HepG2 (cell line): ENCODE results near the gene SRCIN1. TPM values are rescaled to one million over a fixed set of nuclear protein-coding genes. Genes with fewer than 3 reads are reported as not detected.

Experiments used
- CEBPG ChIP-seq: IDR thresholded peaks from 2 replicates; pipeline ENCODE4 v1.6.1; 2016
- CHD2 ChIP-seq: IDR thresholded peaks from 2 replicates; pipeline ENCODE4 v1.6.1; 2011; ENCODE audit warnings: low read depth, low read length, improper control_type of control experiment
- EZH2 ChIP-seq: conservative IDR thresholded peaks from 2 replicates; pipeline ENCODE4 v1.6.1; 2012; ENCODE audit warnings: mild to moderate bottlenecking, low read depth, low read length, moderate library complexity
- FOXP4 ChIP-seq: sonication (generic); formaldehyde crosslinking; IDR thresholded peaks from 2 replicates; pipeline ENCODE4 v1.4.0; 2020; ENCODE audit warnings: missing genetic modification reagents
- HMGXB4 ChIP-seq, 2 experiments: sonication (generic) in 1 of 2; formaldehyde crosslinking in 1 of 2; IDR thresholded peaks; 2 replicates each; pipeline versions ENCODE4 v1.4.0 to v1.6.1; 2018 to 2020; ENCODE audit warnings: missing genetic modification reagents in 2 of 2, borderline replicate concordance in 1 of 2, low read depth in 1 of 2, mild to moderate bottlenecking in 1 of 2, missing biosample characterization in 1 of 2
- JDP2 ChIP-seq: sonication (generic); formaldehyde crosslinking; IDR thresholded peaks from 2 replicates; pipeline ENCODE4 v1.8.1; 2022; ENCODE audit warnings: missing genetic modification reagents, borderline replicate concordance
- KDM6A ChIP-seq: IDR thresholded peaks from 2 replicates; pipeline ENCODE4 v1.6.1; 2016; ENCODE audit warnings: low read depth
- KLF13 ChIP-seq: sonication (generic); formaldehyde crosslinking; IDR thresholded peaks from 2 replicates; pipeline ENCODE4 v1.4.0; 2020; ENCODE audit warnings: mild to moderate bottlenecking, missing genetic modification reagents
- MYC ChIP-seq: sonication (generic); formaldehyde crosslinking; IDR thresholded peaks from 2 replicates; pipeline ENCODE4 v1.9.0; 2021; ENCODE audit warnings: missing genetic modification reagents, borderline replicate concordance
- NRL ChIP-seq: sonication (generic); formaldehyde crosslinking; IDR thresholded peaks from 2 replicates; pipeline ENCODE4 v1.5.0; 2020; ENCODE audit warnings: missing genetic modification reagents, mild to moderate bottlenecking, moderate library complexity, borderline replicate concordance
- RARG ChIP-seq: sonication (generic); formaldehyde crosslinking; IDR thresholded peaks from 2 replicates; pipeline ENCODE4 v1.4.0; 2020; ENCODE audit warnings: low read depth, mild to moderate bottlenecking, missing genetic modification reagents
- SRSF1 ChIP-seq: fragments of 200-400 bp; formaldehyde crosslinking; optimal IDR thresholded peaks from 2 replicates; pipeline ENCODE3; 2017; ENCODE audit warnings: mild to moderate bottlenecking, low read depth, low read length, moderate library complexity
- ZEB1 ChIP-seq: IDR thresholded peaks from 2 replicates; pipeline ENCODE4 v1.6.1; 2012; ENCODE audit warnings: mild to moderate bottlenecking, low read depth, inconsistent platforms; ENCODE audit not compliant: insufficient replicate concordance
- ZFP1 ChIP-seq: IDR thresholded peaks from 2 replicates; pipeline ENCODE4 v1.6.1; 2016
- ZFP37 ChIP-seq: sonication (generic); formaldehyde crosslinking; IDR thresholded peaks from 2 replicates; pipeline ENCODE4 v1.4.0; 2020; ENCODE audit warnings: missing genetic modification reagents, borderline replicate concordance
- ZFP82 ChIP-seq: sonication (generic); formaldehyde crosslinking; IDR thresholded peaks from 2 replicates; pipeline ENCODE4 v1.5.1; 2020; ENCODE audit warnings: mild to moderate bottlenecking, missing genetic modification reagents, borderline replicate concordance
- ZMAT5 ChIP-seq: sonication (generic); formaldehyde crosslinking; IDR thresholded peaks from 2 replicates; pipeline ENCODE4 v1.5.0; 2020; ENCODE audit warnings: mild to moderate bottlenecking, low read depth, missing genetic modification reagents, borderline replicate concordance
- ZNF136 ChIP-seq: sonication (generic); formaldehyde crosslinking; IDR thresholded peaks from 2 replicates; pipeline ENCODE4 v1.8.1; 2022; ENCODE audit warnings: low read depth, mild to moderate bottlenecking, moderate library complexity, missing genetic modification reagents
- ZNF207 ChIP-seq: fragments of 450-650 bp; IDR thresholded peaks from 2 replicates; pipeline ENCODE4 v1.6.1; 2016; ENCODE audit warnings: antibody characterized with exemption, borderline replicate concordance
- ZNF232 ChIP-seq: sonication (generic); formaldehyde crosslinking; IDR thresholded peaks from 2 replicates; pipeline ENCODE4 v1.4.0; 2020; ENCODE audit warnings: missing genetic modification reagents, borderline replicate concordance
- ZNF24 ChIP-seq: fragments of 450-650 bp; IDR thresholded peaks from 2 replicates; pipeline ENCODE4 v1.6.1; 2017; ENCODE audit warnings: antibody characterized with exemption, mild to moderate bottlenecking
- ZNF282 ChIP-seq: fragments of 450-650 bp; IDR thresholded peaks from 2 replicates; pipeline ENCODE4 v1.6.1; 2018; ENCODE audit not compliant: partially characterized antibody
- ZNF451 ChIP-seq: sonication (generic); formaldehyde crosslinking; IDR thresholded peaks from 2 replicates; pipeline ENCODE4 v1.5.0; 2020; ENCODE audit warnings: mild to moderate bottlenecking, missing genetic modification reagents
- ZNF543 ChIP-seq: sonication (generic); formaldehyde crosslinking; IDR thresholded peaks from 2 replicates; pipeline ENCODE4 v1.4.0; 2020; ENCODE audit warnings: mild to moderate bottlenecking, missing genetic modification reagents
- ZNF777 ChIP-seq: sonication (generic); formaldehyde crosslinking; IDR thresholded peaks from 2 replicates; pipeline ENCODE4 v1.4.0; 2020; ENCODE audit warnings: missing genetic modification reagents
- ZNF788 ChIP-seq: sonication (generic); formaldehyde crosslinking; IDR thresholded peaks from 2 replicates; pipeline ENCODE4 v1.5.0; 2020; ENCODE audit warnings: mild to moderate bottlenecking, missing genetic modification reagents, borderline replicate concordance
- ZSCAN21 ChIP-seq: sonication (generic); formaldehyde crosslinking; IDR thresholded peaks from 2 replicates; pipeline ENCODE4 v1.8.0; 2022; ENCODE audit warnings: mild to moderate bottlenecking, missing genetic modification reagents, moderate library complexity, borderline replicate concordance
- polyA plus RNA-seq, 8 experiments: library from polyadenylated mRNA; depleted of rRNA in 3 of 8; stranded (reverse) in 7 of 8; unstranded in 1 of 8; fragments of >200 nt; fragmentation: Illumina TruSeq in 4 of 8; extraction: Trizol in 4 of 8; gene quantifications; 2 replicates each; pipeline versions ENCODE4 v1.2.1 to v1.2.3, GENCODE V29; 2011 to 2016; ENCODE audit warnings: low read depth in 4 of 8, missing spikeins in 1 of 8, mixed read lengths in 1 of 8; ENCODE audit not compliant: insufficient read depth in 1 of 8
- total RNA-seq, 5 experiments: library from RNA; depleted of rRNA; stranded (reverse); fragments of >200 nt; fragmentation: Illumina TruSeq; extraction: Trizol; gene quantifications; 2 replicates each; pipeline ENCODE4 v1.2.3, GENCODE V29; 2016; ENCODE audit warnings: low read depth in 1 of 5

SRCIN1 gene
- total and polyA plus RNA-seq, 2 of the 13 experiments (the other 11 are each of a cell fraction or from before 2014, with no cell fraction given) = 1.2 to 9.6 TPM

GRCh38 chr17:38601539-38602351 is 4.0 kb downstream of the SRCIN1 start (continued):
- TF ChIP-seq MYC (CRISPR knock-in tag) = no peak
- TF ChIP-seq ZSCAN21 (CRISPR knock-in tag) = peak; percentile 23; the same call in 1 of the 2 replicates
- TF ChIP-seq NRL = 0 out of 2 replicates have a peak, but pooled peaks have one; percentile 40
- TF ChIP-seq KLF13 (CRISPR knock-in tag) = no peak
- TF ChIP-seq KDM6A = no peak
- peak; percentile 56; the same call in 1 of the 2 replicates for TF ChIP-seq ZNF451 (CRISPR knock-in tag)
- peak; percentile 76; the same call in 1 of the 2 replicates for TF ChIP-seq ZNF788
- no peak for TF ChIP-seq ZEB1
- no peak for TF ChIP-seq JDP2 (CRISPR knock-in tag)
- TF ChIP-seq ZNF282 = no peak
- no peak for TF ChIP-seq SRSF1
- TF ChIP-seq EZH2 = no peak
- TF ChIP-seq CHD2 = no peak
- TF ChIP-seq HMGXB4 (CRISPR knock-in tag; IDR thresholded peaks at IDR 0.05; ENCODE audit: borderline replicate concordance in 1 of 2, low read depth in 1 of 2) = peak in 1 of 2 experiments; percentile 33; a peak in 1 of 4 replicates
- no peak for TF ChIP-seq ZNF543 (CRISPR knock-in tag)
- TF ChIP-seq ZMAT5 (CRISPR knock-in tag) = no peak
- no peak for TF ChIP-seq ZFP37
- TF ChIP-seq ZNF207 = no peak
- TF ChIP-seq RARG (CRISPR knock-in tag) = no peak
- TF ChIP-seq ZNF136 (CRISPR knock-in tag) = no peak
- TF ChIP-seq FOXP4 (CRISPR knock-in tag) = no peak; the same call in 1 of the 2 replicates
- no peak for TF ChIP-seq ZFP1 (CRISPR knock-in tag)
- TF ChIP-seq ZFP82 (CRISPR knock-in tag) = no peak
- TF ChIP-seq ZNF24 = no peak
- TF ChIP-seq CEBPG (CRISPR knock-in tag) = no peak
- TF ChIP-seq ZNF232 (CRISPR knock-in tag) = no peak
- TF ChIP-seq ZNF777 (CRISPR knock-in tag) = no peak
